Endothelial cell (in vitro differentiated cells): ENCODE results near the gene ZC2HC1B. TPM values are rescaled to one million over a fixed set of nuclear protein-coding genes. Genes with fewer than 3 reads are reported as not detected.

Experiments
- DNase-seq: peaks from one replicate; pipeline ENCODE4 v3.0.0; 2021; ENCODE audit warnings: low spot score
- H3K27ac Mint-ChIP-seq: one replicate; pipeline ENCODE4 v1.8.0; 2021; ENCODE audit warnings: mixed read lengths, inconsistent platforms; ENCODE audit not compliant: unreplicated experiment
- H3K27me3 Mint-ChIP-seq: one replicate; pipeline ENCODE4 v1.8.0; 2021; ENCODE audit warnings: mild to moderate bottlenecking, moderate library complexity, mixed read lengths, inconsistent platforms; ENCODE audit not compliant: unreplicated experiment
- H3K36me3 Mint-ChIP-seq: one replicate; pipeline ENCODE4 v1.8.0; 2021; ENCODE audit warnings: mild to moderate bottlenecking, low read depth, mixed read lengths, inconsistent platforms; ENCODE audit not compliant: unreplicated experiment
- H3K4me1 Mint-ChIP-seq: one replicate; pipeline ENCODE4 v1.8.0; 2021; ENCODE audit warnings: mild to moderate bottlenecking, mixed read lengths, inconsistent platforms; ENCODE audit not compliant: unreplicated experiment
- H3K4me3 Mint-ChIP-seq: one replicate; pipeline ENCODE4 v1.8.0; 2021; ENCODE audit warnings: mild to moderate bottlenecking, mixed read lengths, inconsistent platforms; ENCODE audit not compliant: unreplicated experiment
- H3K9me3 Mint-ChIP-seq: one replicate; pipeline ENCODE4 v1.8.0; 2021; ENCODE audit warnings: mixed read lengths, inconsistent platforms; ENCODE audit not compliant: unreplicated experiment
- total RNA-seq: library from RNA; stranded (reverse); fragmentation: NEBNext Ultra II Directional; extraction: Animal tissue kit (Norgen Biotek cat#: 25700); gene quantifications from one replicate; pipeline ENCODE4 v1.2.1, GENCODE V29; 2021; ENCODE audit not compliant: unreplicated experiment
- TF ChIP-seq, protein P1 (sequence below): fragments of 200-600 bp; sonication (generic); IDR thresholded peaks from one replicate; pipeline ENCODE4 v1.5.0; 2021; ENCODE audit warnings: antibody characterized with exemption; ENCODE audit not compliant: unreplicated experiment

The ZC2HC1B gene
- total RNA-seq, 1 donor from 2014 or later: 0.28 TPM

GRCh38 chr6:143966312-143966711 is 102.0 kb downstream of the ZC2HC1B start:
- peaks cover 85% of the 10 kb centered on the region for H3K4me1 Mint-ChIP-seq
- DNase-seq: no peak
- no peak overlapping the region for H3K4me3 Mint-ChIP-seq
- no peaks in the 10 kb centered on the region for H3K9me3 Mint-ChIP-seq
- H3K27me3 Mint-ChIP-seq: peaks cover 9% of the 10 kb centered on the region
- peaks cover 39% of the 10 kb centered on the region for H3K36me3 Mint-ChIP-seq
- TF ChIP-seq, protein P1, sequence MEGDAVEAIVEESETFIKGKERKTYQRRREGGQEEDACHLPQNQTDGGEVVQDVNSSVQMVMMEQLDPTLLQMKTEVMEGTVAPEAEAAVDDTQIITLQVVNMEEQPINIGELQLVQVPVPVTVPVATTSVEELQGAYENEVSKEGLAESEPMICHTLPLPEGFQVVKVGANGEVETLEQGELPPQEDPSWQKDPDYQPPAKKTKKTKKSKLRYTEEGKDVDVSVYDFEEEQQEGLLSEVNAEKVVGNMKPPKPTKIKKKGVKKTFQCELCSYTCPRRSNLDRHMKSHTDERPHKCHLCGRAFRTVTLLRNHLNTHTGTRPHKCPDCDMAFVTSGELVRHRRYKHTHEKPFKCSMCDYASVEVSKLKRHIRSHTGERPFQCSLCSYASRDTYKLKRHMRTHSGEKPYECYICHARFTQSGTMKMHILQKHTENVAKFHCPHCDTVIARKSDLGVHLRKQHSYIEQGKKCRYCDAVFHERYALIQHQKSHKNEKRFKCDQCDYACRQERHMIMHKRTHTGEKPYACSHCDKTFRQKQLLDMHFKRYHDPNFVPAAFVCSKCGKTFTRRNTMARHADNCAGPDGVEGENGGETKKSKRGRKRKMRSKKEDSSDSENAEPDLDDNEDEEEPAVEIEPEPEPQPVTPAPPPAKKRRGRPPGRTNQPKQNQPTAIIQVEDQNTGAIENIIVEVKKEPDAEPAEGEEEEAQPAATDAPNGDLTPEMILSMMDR: no peak
- peak overlapping the region; percentile 95 for H3K27ac Mint-ChIP-seq

GRCh38 chr6:143967706-143968376 is 103.6 kb downstream of the ZC2HC1B start:
- H3K9me3 Mint-ChIP-seq: no peaks in the 10 kb centered on the region
- H3K36me3 Mint-ChIP-seq: peaks cover 36% of the 10 kb centered on the region
- peaks cover 9% of the 10 kb centered on the region for H3K27me3 Mint-ChIP-seq
- TF ChIP-seq, protein P1: no peak
- no peak for DNase-seq
- peak overlapping the region; percentile 76 for H3K27ac Mint-ChIP-seq
- H3K4me3 Mint-ChIP-seq: peak overlapping the region; percentile 44
- peaks cover 85% of the 10 kb centered on the region for H3K4me1 Mint-ChIP-seq

DNA sequence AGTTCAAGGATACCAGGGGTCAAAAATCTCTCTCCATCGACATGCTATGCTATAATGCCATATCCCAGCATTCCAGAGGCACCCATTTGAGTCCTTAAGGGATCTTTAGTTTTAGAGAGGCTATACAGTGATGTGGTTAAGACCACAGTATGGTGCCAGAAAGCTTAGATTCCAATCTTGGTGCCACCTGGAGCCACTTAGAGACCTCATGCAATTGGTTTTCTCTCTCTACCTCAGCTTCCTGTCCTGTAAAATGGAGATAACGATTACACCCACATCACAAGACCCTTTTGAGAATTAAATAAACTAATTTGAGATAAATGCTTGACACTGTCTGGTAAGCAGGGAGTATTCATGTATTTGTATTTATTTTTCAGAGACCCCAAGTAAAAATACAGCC is 104.8 kb downstream of the ZC2HC1B start:
- peaks cover 85% of the 10 kb centered on the region for H3K4me1 Mint-ChIP-seq
- H3K4me3 Mint-ChIP-seq: peak overlapping the region; percentile 44
- DNase-seq: no peak
- no peaks in the 10 kb centered on the region for H3K9me3 Mint-ChIP-seq
- TF ChIP-seq, protein P1: no peak
- peaks cover 9% of the 10 kb centered on the region for H3K27me3 Mint-ChIP-seq
- peaks cover 33% of the 10 kb centered on the region for H3K36me3 Mint-ChIP-seq
- peak overlapping the region; percentile 28 for H3K27ac Mint-ChIP-seq

GRCh38 chr6:143970456-143971218 is 106.4 kb downstream of the ZC2HC1B start:
- H3K27me3 Mint-ChIP-seq: peaks cover 2% of the 10 kb centered on the region
- peak overlapping the region; percentile 62 for H3K4me3 Mint-ChIP-seq
- DNase-seq: no peak
- H3K9me3 Mint-ChIP-seq: no peaks in the 10 kb centered on the region
- peaks cover 79% of the 10 kb centered on the region for H3K4me1 Mint-ChIP-seq
- peaks cover 22% of the 10 kb centered on the region for H3K36me3 Mint-ChIP-seq
- peak overlapping the region; percentile 93 for H3K27ac Mint-ChIP-seq
- TF ChIP-seq, protein P1: no peak
